OCI-LY3 (cell line): ENCODE data around the gene FAM136A.

Experiments used
- EZH2phosphoT487 ChIP-seq: fragments of 200-600 bp; shearing (Covaris generic); IDR thresholded peaks from 2 replicates; pipeline ENCODE4 v1.6.1; 2018; ENCODE audit warnings: antibody characterized with exemption, mixed run types, low read depth
- TF ChIP-seq, protein P1 (sequence below): fragments of 200-600, 300-600 bp; sonication (generic); IDR thresholded peaks from 2 replicates; pipeline ENCODE4 v1.5.1; 2014; ENCODE audit warnings: antibody characterized with exemption, low read length, low read depth

DNA sequence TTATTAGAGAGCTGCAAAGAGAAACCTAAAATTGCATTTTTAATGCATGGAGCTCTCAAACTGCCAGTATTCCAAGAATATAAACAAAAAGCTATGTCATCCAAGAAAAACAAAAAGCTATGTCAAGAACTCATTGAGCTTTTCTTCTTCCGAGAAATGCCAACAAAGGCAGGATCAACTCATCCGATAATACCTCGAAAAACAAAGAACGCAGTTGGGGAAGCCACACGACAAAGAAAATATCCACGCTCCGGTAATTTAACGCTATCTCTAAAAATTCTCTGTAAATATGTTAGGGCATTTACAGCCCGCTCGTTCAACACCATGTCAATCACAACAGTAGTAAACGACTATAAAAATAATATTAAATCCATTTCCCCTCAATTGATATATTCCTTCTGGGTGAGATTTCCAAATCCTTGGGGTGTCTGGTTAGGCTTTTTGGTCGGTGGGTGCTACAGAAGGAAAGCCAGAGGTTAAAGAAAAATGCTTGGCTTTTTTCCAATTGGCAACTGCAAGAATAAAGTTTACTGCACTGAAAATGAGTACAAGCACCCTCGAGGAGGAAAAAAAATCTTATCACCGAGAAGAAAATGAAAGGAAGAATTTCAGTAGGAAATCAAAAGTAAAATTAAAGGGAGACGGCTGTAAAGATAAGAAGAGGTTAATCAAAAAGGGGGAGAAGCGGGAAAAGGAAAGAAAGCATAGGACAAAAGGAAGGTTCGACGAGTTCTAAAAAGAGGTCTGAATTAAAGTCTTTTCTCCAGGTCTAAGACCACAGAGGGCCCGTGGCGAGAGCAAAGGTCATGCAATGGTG lies 54.3 kb downstream of the FAM136A start:
- TF ChIP-seq, protein P1, sequence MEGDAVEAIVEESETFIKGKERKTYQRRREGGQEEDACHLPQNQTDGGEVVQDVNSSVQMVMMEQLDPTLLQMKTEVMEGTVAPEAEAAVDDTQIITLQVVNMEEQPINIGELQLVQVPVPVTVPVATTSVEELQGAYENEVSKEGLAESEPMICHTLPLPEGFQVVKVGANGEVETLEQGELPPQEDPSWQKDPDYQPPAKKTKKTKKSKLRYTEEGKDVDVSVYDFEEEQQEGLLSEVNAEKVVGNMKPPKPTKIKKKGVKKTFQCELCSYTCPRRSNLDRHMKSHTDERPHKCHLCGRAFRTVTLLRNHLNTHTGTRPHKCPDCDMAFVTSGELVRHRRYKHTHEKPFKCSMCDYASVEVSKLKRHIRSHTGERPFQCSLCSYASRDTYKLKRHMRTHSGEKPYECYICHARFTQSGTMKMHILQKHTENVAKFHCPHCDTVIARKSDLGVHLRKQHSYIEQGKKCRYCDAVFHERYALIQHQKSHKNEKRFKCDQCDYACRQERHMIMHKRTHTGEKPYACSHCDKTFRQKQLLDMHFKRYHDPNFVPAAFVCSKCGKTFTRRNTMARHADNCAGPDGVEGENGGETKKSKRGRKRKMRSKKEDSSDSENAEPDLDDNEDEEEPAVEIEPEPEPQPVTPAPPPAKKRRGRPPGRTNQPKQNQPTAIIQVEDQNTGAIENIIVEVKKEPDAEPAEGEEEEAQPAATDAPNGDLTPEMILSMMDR, result no peak
- no peak for TF ChIP-seq EZH2phosphoT487
